ENCODE results near the gene SEMA4D.

Gene SEMA4D

DNA sequence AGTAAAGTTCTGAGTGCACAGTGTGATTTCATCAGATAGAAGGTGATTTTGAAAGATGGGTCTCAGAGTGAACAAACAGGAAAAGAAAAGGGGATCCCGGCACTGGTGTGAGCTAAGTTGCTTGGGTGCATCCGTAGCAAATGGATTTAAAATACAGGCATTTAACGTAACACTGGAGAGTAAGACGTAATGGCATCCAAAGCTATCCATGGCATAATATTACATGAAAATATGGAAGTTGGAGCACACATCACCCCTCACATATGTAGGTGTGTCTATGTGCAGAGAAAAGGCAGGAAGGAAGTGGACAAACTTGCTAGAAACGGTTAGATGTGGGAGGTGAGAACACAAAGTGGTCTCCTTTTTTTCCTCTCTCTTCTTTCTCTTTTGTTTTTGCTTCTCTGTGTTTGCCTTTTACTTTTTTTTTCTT, 38.2 kb upstream of the SEMA4D start:
- H4K20me1 ChIP-seq (ENCODE audit: insufficient read depth) = no peaks in the 10 kb centered on the region
- H3K36me3 ChIP-seq (ENCODE audit: insufficient read depth) = no peaks in the 10 kb centered on the region
- H3K4me3 ChIP-seq (IDR thresholded peaks at IDR 0.05; ENCODE audit: insufficient read depth, low read depth, low read length) = no peak overlapping the region
- no peaks in the 10 kb centered on the region for H3K79me2 ChIP-seq (ENCODE audit: insufficient read depth, low read depth)
- no peak overlapping the region for H3K4me2 ChIP-seq
- no peak overlapping the region for H3K27ac ChIP-seq
- H2AFZ ChIP-seq (ENCODE audit: low read depth) = no peak overlapping the region
- H3K27me3 ChIP-seq (ENCODE audit: insufficient read depth, low read depth) = no peaks in the 10 kb centered on the region
- H3K9ac ChIP-seq = no peak overlapping the region
- peaks cover 5% of the 10 kb centered on the region for H3K4me1 ChIP-seq (ENCODE audit: low read depth, poor library complexity, severe bottlenecking)
- TF ChIP-seq, protein P1, sequence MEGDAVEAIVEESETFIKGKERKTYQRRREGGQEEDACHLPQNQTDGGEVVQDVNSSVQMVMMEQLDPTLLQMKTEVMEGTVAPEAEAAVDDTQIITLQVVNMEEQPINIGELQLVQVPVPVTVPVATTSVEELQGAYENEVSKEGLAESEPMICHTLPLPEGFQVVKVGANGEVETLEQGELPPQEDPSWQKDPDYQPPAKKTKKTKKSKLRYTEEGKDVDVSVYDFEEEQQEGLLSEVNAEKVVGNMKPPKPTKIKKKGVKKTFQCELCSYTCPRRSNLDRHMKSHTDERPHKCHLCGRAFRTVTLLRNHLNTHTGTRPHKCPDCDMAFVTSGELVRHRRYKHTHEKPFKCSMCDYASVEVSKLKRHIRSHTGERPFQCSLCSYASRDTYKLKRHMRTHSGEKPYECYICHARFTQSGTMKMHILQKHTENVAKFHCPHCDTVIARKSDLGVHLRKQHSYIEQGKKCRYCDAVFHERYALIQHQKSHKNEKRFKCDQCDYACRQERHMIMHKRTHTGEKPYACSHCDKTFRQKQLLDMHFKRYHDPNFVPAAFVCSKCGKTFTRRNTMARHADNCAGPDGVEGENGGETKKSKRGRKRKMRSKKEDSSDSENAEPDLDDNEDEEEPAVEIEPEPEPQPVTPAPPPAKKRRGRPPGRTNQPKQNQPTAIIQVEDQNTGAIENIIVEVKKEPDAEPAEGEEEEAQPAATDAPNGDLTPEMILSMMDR (conservative IDR thresholded peaks at IDR 0.05; ENCODE audit: low read depth, low read length) = no peak

DNA sequence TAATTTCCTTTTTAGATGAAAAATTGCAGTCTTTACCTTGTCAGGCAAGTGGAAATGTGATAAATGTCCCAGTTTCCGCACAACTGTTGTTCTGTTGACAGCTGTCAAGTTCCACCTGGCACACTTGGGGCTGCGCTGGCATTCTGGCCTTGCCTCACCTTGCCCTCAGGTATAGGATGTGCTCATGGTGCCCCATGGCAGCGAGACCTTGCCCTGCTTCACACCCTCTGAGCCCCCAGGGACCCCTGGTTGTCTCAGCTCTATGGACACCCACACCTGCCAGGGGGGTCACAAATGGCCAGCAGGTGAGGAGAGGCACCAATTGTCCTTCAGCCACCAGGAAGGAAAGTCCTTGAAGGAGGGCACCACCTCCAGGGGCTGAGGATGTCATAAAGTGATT, 37.5 kb upstream of the SEMA4D start:
- Histone ChIP-seq H3K27me3 (ENCODE audit: insufficient read depth, low read depth) (no peaks in the 10 kb centered on the region), H3K4me3 (IDR thresholded peaks at IDR 0.05; ENCODE audit: insufficient read depth, low read depth, low read length) (no peak overlapping the region), H3K4me1 (ENCODE audit: low read depth, poor library complexity, severe bottlenecking) (peaks cover 8% of the 10 kb centered on the region), H4K20me1 (ENCODE audit: insufficient read depth) (no peaks in the 10 kb centered on the region), H3K79me2 (ENCODE audit: insufficient read depth, low read depth) (no peaks in the 10 kb centered on the region), H3K36me3 (ENCODE audit: insufficient read depth) (no peaks in the 10 kb centered on the region), H3K9ac (no peak overlapping the region), H3K4me2 (no peak overlapping the region), H3K27ac (no peak overlapping the region), H2AFZ (ENCODE audit: low read depth) (no peak overlapping the region)
- TF ChIP-seq, protein P1 (conservative IDR thresholded peaks at IDR 0.05; ENCODE audit: low read depth, low read length) = no peak

DNA sequence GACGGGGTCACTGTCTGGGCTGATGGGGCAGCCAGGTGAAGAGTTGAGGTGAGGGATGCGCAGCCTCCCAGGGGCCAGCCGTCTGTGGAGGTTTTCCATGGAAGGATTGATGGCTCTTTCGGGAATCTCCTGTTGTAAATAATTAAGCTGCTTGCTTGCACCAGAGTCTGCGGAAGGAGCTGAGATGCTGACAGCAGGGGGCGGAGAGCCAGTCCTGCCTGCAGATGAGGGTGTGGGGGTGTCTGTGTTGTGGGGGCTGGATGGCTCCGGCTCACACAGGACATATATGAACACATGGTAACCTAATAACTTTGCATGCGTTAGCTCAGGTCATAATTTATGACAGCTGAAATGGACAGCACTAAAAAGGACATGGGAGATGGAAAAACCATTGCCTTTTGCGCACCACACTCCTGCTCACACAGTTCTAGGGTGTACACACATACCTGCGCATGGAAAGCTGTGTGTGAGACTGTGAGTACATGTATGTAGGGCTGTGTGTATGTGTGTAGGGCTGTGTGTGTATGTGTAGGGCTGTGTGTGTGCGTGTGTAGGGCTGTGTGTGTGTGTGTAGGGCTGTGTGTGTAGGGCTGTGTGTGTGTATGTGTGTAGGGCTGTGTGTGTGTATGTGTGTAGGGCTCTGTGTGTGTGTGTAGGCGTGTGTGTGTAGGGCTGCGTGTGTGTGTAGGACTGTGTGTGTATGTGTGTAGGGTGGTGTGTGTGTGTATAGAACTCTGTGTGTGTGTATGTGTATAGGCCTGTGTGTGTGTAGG, 36.8 kb upstream of the SEMA4D start:
- Histone ChIP-seq H3K4me3 (IDR thresholded peaks at IDR 0.05; ENCODE audit: insufficient read depth, low read depth, low read length) (no peak overlapping the region), H3K4me2 (no peak overlapping the region), H3K36me3 (ENCODE audit: insufficient read depth) (no peaks in the 10 kb centered on the region), H4K20me1 (ENCODE audit: insufficient read depth) (no peaks in the 10 kb centered on the region), H3K4me1 (ENCODE audit: low read depth, poor library complexity, severe bottlenecking) (peaks cover 8% of the 10 kb centered on the region), H3K27ac (no peak overlapping the region), H3K27me3 (ENCODE audit: insufficient read depth, low read depth) (no peaks in the 10 kb centered on the region), H3K79me2 (ENCODE audit: insufficient read depth, low read depth) (no peaks in the 10 kb centered on the region), H3K9ac (no peak overlapping the region), H2AFZ (ENCODE audit: low read depth) (no peak overlapping the region)
- TF ChIP-seq, protein P1 (conservative IDR thresholded peaks at IDR 0.05; ENCODE audit: low read depth, low read length) = no peak

DNA sequence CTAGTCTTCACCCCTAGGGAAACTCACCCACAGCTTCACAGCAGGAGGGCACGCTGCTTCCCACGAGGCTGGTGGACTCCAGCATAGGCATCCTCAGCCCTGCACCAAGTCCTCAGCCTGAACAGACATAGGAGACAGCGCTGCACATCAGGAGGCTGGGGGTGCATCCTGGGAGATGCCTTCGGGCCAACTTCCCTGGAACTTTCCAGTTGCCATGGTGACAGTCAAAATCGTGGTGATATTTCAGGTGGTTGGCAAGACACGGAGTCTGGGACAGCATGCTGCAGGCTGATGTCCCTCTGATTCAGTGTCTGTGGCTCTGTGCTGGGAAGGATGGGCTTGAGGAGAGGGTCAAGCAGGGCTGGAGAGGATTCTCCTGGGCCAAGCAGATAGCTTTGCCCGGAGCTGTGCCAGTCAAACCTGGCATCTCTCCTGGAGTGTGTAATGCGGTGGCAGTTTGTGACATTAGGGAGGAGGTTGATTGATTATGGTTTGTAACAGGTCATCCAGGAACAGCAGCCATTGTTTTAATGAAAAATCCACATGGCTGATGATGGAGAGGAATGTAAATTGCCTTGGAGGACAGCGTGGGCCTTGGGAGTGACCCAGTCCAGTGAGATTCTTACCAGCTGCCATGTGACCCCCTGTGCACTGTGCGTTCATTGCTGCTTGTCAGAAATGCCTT, 35.6 kb upstream of the SEMA4D start:
- Histone ChIP-seq H3K4me1 (ENCODE audit: low read depth, poor library complexity, severe bottlenecking) (peaks cover 8% of the 10 kb centered on the region), H3K79me2 (ENCODE audit: insufficient read depth, low read depth) (no peaks in the 10 kb centered on the region), H3K9ac (no peak overlapping the region), H3K27me3 (ENCODE audit: insufficient read depth, low read depth) (no peaks in the 10 kb centered on the region), H3K4me3 (IDR thresholded peaks at IDR 0.05; ENCODE audit: insufficient read depth, low read depth, low read length) (no peak overlapping the region), H3K36me3 (ENCODE audit: insufficient read depth) (no peaks in the 10 kb centered on the region), H4K20me1 (ENCODE audit: insufficient read depth) (no peaks in the 10 kb centered on the region), H3K4me2 (no peak overlapping the region), H3K27ac (no peak overlapping the region), H2AFZ (ENCODE audit: low read depth) (no peak overlapping the region)
- TF ChIP-seq, protein P1 (conservative IDR thresholded peaks at IDR 0.05; ENCODE audit: low read depth, low read length) = no peak

All from KMS-11 (cell line).